ENCODE results near the gene MBD5. TPM values are rescaled to one million over a fixed set of nuclear protein-coding genes. Genes with fewer than 3 reads are reported as not detected.

MBD5 gene
- total RNA-seq, 4 donors from 2014 or later = 11.9 to 51.9 (median 19.7) TPM

DNA sequence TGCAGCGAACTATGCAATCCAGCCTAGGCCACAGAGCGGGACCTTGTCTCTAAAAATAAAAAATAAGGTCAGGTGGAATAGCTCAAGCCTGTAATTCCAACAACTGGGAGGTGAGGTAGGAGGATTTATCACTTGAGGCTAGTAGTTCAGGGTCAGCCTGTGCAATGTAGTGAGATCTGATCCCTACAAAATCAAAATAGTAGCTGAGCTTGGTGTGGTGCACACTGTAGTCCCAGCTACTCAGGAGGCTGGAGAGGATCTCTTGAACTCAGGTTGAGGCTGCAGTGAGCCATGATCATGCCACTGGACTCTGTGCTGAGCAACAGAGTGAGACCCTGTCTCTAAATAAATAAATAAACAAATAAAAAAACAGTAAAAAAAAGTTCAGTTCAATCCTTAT lies 5.7 kb downstream of the MBD5 start:
- WGBS = 98% methylated on average over 2 of the region's 2 CpGs
- peaks cover 19% of the 10 kb centered on the region for H3K4me1 ChIP-seq
- H3K4me3 ChIP-seq = no peak overlapping the region
- TF ChIP-seq, protein P1, sequence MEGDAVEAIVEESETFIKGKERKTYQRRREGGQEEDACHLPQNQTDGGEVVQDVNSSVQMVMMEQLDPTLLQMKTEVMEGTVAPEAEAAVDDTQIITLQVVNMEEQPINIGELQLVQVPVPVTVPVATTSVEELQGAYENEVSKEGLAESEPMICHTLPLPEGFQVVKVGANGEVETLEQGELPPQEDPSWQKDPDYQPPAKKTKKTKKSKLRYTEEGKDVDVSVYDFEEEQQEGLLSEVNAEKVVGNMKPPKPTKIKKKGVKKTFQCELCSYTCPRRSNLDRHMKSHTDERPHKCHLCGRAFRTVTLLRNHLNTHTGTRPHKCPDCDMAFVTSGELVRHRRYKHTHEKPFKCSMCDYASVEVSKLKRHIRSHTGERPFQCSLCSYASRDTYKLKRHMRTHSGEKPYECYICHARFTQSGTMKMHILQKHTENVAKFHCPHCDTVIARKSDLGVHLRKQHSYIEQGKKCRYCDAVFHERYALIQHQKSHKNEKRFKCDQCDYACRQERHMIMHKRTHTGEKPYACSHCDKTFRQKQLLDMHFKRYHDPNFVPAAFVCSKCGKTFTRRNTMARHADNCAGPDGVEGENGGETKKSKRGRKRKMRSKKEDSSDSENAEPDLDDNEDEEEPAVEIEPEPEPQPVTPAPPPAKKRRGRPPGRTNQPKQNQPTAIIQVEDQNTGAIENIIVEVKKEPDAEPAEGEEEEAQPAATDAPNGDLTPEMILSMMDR (IDR thresholded peaks at IDR 0.05) = no peak
- no peak for TF ChIP-seq POLR2A (IDR thresholded peaks at IDR 0.05)
- TF ChIP-seq EP300 (IDR thresholded peaks at IDR 0.05) = no peak
- TF ChIP-seq POLR2AphosphoS5 (IDR thresholded peaks at IDR 0.05) = no peak
- H3K36me3 ChIP-seq = no peaks in the 10 kb centered on the region
- no peak for DNase-seq (ENCODE audit: low spot score in 2 of 2)
- H3K9me3 ChIP-seq = no peaks in the 10 kb centered on the region
- no peaks in the 10 kb centered on the region for H3K27me3 ChIP-seq
- H3K27ac ChIP-seq = no peak overlapping the region

DNA sequence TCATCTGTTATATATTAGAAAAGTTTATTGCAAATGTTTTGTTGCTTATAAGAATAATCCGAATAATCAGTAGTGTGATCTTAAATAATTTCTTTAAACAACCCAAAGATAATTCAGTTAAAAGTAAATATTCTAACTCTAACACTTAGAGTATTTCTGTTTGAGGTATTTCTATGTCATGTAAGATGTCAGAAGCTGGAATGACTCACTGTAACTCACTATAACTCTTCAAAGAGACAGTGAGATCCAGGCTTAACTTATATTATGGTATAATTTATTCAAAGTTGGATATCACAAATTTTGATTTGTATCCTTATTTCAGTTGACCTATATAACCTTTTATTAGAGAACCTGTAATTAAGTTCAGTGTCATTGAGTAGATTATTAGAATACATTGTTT lies 6.9 kb downstream of the MBD5 start:
- Histone ChIP-seq H3K27ac (no peak overlapping the region), H3K36me3 (no peaks in the 10 kb centered on the region), H3K4me1 (peaks cover 11% of the 10 kb centered on the region), H3K4me3 (no peak overlapping the region), H3K27me3 (no peaks in the 10 kb centered on the region), H3K9me3 (no peaks in the 10 kb centered on the region)
- 93% methylated on average over 1 of the region's 1 CpG for WGBS
- no peak for DNase-seq (ENCODE audit: low spot score in 2 of 2)
- TF ChIP-seq EP300 (IDR thresholded peaks at IDR 0.05) (no peak), POLR2A (IDR thresholded peaks at IDR 0.05) (no peak), POLR2AphosphoS5 (IDR thresholded peaks at IDR 0.05) (no peak)
- TF ChIP-seq, protein P1 (IDR thresholded peaks at IDR 0.05) = no peak

DNA sequence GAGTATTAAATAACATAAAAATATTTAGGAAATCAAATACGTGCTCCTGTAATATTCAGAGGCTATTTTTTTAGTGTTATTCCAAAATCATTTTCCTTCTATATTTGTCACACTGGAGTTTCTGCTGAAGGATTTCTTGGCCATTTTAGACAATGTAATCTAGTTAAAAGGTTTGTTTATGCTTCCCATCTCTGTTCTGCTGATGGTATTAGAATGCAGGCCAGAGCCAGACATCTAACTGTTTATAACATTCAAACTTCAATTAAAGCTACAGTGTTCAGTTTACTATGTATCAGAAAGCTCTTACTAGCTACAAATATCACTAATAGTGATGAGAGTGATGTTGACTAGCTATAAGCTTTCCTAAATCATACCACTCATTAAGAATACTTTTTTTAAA lies 7.9 kb downstream of the MBD5 start:
- no peak for DNase-seq (ENCODE audit: low spot score in 2 of 2)
- Histone ChIP-seq H3K4me1 (peaks cover 5% of the 10 kb centered on the region), H3K9me3 (no peaks in the 10 kb centered on the region), H3K36me3 (no peaks in the 10 kb centered on the region), H3K27me3 (no peaks in the 10 kb centered on the region), H3K4me3 (no peak overlapping the region), H3K27ac (no peak overlapping the region)
- 90% methylated on average over 1 of the region's 1 CpG for WGBS
- TF ChIP-seq EP300 (IDR thresholded peaks at IDR 0.05) (no peak), POLR2A (IDR thresholded peaks at IDR 0.05) (no peak)

DNA sequence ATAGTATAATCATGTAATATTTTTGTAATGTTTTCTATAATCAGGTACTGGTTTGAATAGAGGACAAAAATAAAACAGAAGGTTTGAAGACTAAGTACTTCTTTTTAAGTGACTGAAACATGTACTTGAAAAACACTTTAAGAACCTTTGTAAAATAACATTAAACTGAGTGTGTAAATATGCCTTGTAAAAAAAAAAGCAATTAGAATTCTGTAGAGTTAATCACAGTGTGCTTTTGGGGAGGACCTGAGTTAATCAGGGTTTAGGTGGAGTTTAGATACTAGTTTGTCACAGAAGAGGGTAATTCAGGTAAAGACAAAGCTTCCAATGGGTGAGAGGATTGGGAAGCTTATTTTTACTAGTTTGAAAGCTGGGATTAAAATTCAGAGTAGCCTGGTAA lies 10.3 kb downstream of the MBD5 start:
- H3K9me3 ChIP-seq = no peaks in the 10 kb centered on the region
- no peak overlapping the region for H3K27ac ChIP-seq
- no peaks in the 10 kb centered on the region for H3K27me3 ChIP-seq
- TF ChIP-seq, protein P1 (IDR thresholded peaks at IDR 0.05) = no peak
- no peak for TF ChIP-seq POLR2A (IDR thresholded peaks at IDR 0.05)
- no peak for TF ChIP-seq EP300 (IDR thresholded peaks at IDR 0.05)
- no peak for TF ChIP-seq POLR2AphosphoS5 (IDR thresholded peaks at IDR 0.05)
- no peaks in the 10 kb centered on the region for H3K36me3 ChIP-seq
- no peak for DNase-seq (ENCODE audit: low spot score in 2 of 2)
- H3K4me1 ChIP-seq = no peaks in the 10 kb centered on the region
- no peak overlapping the region for H3K4me3 ChIP-seq

DNA sequence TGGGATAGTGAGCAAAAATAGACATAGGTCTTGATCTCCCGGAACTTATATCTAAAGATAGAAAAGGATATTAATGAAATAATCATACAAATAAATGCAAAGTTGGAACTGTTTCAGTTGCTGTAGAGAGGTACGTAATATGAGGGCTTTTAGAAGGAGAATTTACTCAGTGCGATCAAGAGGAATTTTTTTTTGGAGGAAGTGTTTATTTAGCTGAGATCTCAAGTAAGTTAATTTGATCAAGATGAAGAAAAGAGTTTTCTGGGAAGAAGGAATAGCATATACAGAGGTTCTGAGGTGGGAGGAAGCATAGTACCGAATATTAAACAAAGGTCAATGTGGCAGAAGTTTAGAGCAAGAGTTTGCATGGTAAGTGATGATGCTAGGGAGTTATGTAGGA lies 11.3 kb downstream of the MBD5 start:
- no peak for TF ChIP-seq POLR2A (IDR thresholded peaks at IDR 0.05)
- no peak for TF ChIP-seq POLR2AphosphoS5 (IDR thresholded peaks at IDR 0.05)
- no peak for TF ChIP-seq EP300 (IDR thresholded peaks at IDR 0.05)
- TF ChIP-seq, protein P1 (IDR thresholded peaks at IDR 0.05) = no peak
- 83% methylated on average over 4 of the region's 4 CpGs for WGBS

DNA sequence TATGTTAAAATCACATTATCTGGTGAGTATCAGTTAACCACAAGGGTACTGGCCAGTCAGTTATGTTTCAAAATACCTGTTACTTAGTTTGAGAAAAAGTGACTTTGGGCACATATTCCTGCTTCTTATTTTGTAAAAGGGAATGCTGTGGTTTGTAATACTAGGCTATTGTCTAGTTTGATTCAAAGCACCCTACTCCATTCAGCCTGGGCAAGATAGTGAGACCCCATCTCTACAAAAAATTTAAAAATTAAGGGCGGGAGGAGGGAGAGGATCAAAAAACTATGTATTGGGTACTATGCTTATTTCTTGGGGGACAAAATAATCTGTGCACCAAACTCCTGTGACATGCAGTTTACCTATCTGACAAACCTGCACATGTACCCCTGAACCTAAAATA lies 18.9 kb downstream of the MBD5 start:
- no peak for DNase-seq (ENCODE audit: low spot score in 2 of 2)
- H3K4me1 ChIP-seq = no peaks in the 10 kb centered on the region
- 97% methylated on average over 1 of the region's 1 CpG for WGBS
- H3K4me3 ChIP-seq = no peak overlapping the region
- H3K27me3 ChIP-seq = no peaks in the 10 kb centered on the region
- TF ChIP-seq POLR2AphosphoS5 (IDR thresholded peaks at IDR 0.05) = no peak
- no peak for TF ChIP-seq EP300 (IDR thresholded peaks at IDR 0.05)
- no peak for TF ChIP-seq POLR2A (IDR thresholded peaks at IDR 0.05)
- TF ChIP-seq, protein P1 (IDR thresholded peaks at IDR 0.05) = no peak
- H3K36me3 ChIP-seq = peaks cover 6% of the 10 kb centered on the region
- H3K9me3 ChIP-seq = no peaks in the 10 kb centered on the region
- no peak overlapping the region for H3K27ac ChIP-seq

More for the DNA sequence above, 11.3 kb downstream of the MBD5 start:
- Histone ChIP-seq H3K27ac (no peak overlapping the region), H3K4me1 (no peaks in the 10 kb centered on the region), H3K9me3 (no peaks in the 10 kb centered on the region), H3K27me3 (no peaks in the 10 kb centered on the region), H3K4me3 (no peak overlapping the region), H3K36me3 (no peaks in the 10 kb centered on the region)
- no peak for DNase-seq (ENCODE audit: low spot score in 2 of 2)
